Germinal center (tissue), 1 donor: Measurements from ENCODE around the gene ZBTB42.

Experiments used
- DNase-seq: peaks from one replicate; pipeline ENCODE4 v3.0.0; 2012; ENCODE audit warnings: mixed read lengths, low spot score

ZBTB42 gene

DNA sequence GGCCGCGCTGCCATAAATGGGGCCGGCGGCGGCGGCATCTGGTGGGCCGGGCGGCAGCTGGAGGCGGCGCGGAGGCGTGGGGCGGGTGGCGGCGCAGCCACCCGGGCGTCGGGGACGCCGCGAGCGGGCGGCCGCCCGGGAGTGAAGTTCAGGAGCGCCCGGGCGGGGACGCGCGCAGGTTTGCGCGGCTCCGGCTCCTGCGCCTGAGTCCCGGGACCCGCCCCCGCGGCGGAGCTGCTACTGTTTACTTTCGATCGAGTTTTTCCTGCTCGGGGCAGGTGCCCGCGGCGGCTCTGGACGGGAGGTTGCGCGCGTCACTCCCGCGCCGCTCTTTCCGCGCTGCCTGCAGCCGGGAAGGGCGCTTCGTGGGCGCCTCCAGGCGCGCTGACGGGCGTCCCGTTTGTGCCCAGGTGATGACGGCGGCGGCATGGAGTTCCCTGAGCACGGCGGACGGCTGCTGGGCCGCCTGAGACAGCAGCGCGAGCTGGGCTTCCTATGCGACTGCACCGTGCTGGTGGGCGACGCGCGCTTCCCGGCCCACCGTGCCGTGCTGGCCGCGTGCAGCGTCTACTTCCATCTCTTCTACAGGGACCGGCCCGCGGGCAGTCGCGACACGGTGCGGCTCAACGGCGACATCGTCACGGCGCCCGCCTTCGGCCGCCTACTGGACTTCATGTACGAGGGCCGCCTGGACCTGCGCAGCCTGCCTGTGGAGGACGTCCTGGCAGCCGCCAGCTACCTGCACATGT, at the start of gene ZBTB42:
Gene ZBTB42 (plus strand): TSS at position 331 of the 749 bp plus-strand sequence. CDS start 97 bp downstream, at position 428.
- DNase-seq, result peak; percentile 80

DNA sequence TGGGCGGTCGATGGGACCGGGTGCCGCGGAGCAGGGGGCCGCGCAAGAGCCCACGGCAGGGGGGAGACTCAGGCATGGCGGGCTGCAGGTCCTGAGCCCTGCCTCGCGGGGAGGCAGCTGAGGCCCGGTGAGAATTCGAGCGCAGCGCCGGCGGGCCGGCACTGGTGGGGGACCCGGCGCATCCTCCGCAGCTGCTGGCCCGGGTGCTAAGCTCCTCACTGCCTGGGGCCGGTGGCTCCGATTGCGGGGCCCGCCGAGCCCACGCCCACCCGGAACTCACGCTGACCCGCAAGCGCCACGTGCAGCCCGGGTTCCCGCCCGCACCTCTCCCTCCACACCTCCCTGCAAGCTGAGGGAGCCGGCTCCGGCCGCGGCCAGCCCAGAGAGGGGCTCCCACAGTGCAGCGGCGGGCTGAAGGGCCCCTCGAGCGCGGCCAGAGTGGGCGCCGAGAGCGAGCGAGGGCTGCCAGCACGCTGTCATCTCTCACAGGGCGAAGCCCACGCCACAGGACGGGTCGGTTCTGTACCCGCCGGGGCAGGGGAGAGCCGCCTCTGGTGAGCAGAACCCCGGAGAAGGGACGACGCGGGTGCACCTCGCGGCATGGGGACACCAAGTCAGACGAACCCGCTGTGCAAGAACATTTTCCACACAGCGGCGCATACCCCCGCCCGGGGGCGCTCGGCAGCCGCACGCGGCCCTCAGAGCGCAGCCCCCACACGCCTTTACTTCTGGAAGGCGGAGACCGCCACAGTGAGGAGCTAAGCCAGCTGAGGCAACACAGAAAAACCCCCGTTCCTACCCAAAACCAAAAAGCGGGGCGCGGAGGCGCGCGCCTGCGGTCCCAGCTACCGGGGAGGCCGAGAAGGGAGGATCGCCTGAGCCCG, 49.1 kb upstream of the ZBTB42 start:
- no peak for DNase-seq

DNA sequence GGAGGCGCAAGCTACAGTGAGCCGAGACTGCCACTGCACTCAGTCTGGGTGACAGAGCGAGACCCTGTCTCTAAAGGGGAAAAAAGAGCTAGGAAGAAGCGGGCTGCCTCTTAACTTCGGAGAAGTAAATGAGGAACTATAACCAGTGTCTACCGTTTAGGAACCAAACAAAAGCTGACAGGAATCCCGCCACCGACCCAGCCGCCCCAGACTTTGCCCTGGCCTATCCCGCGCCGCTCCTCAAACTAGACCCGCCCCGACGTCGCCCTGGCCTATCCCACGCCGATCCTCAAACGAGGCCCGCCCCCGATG, 48.5 kb upstream of the ZBTB42 start:
- no peak for DNase-seq

DNA sequence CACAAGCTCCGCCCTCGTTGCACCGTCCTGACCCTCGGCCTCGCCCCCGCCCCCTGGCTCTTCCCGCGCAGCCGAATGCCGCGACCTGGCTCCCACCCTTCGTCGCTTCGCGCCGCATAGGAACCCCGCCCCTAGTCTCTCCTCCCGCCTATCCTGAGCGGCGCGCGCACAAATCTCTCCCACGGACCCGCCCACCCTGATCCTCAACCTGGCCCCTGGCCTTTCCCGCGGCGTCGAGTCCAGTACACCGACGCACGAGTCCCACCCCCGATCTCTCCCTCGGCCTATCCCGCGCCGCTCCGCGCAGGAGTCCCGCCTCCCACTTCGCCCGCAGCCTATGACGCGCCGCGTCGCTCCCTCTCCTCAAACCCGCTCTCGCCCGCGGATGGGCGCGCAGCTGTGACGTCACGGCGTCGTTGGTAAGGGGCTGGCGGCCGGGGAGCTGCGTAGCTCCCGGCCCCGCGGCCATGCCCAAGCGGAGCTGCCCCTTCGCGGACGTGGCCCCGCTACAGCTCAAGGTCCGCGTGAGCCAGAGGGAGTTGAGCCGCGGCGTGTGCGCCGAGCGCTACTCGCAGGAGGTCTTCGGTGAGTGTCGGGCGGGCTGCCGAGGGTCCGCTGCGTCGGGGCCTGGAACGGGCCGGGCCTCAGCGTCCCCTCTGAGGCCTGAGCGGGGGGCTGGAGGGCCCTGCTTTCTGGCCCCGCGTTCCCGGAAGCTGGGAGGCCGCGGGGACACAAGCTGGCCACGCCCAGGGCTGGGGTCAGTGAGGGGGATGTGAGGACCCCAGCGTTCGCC, 48.0 kb upstream of the ZBTB42 start, which contains the start of gene SIVA1:
Gene SIVA1 (plus strand): TSS at position 413 of the 793 bp plus-strand sequence. CDS start 55 bp downstream, at position 468.
- DNase-seq, result peak; percentile 99

DNA sequence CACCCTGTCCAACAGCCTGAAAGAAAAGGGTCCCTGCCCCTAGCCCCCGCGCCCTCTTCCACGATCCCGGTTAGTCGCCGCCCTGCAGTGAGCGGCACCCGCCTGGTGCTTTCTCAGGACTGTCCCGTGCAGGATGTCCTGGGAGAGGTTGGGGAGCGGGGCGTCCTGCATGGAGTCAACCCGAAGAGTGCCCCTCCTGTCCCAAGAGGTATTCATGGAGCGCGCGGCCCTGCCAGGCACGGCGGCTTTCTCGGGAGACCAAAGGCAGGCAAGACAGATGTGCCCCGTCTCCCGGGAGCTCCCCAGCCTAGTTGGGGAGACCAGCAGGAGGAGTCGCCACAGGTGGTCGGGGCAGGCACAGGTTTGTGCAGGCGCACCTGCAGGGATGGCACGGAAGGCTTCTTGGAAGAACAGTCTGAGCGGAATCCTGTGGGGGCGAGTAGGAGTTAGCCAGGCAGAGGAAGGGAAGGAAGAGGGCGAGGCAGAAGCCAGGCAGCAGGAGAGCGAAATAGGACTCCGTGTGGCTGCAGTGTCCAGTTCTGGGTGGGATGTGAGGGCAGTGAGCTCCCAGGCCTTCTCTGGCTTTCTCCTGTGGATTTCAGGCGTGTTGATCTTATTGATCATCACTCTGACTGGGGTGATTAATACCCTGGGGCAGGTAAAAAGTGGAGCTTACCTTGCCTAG, 47.2 kb upstream of the ZBTB42 start:
- no peak for DNase-seq

DNA sequence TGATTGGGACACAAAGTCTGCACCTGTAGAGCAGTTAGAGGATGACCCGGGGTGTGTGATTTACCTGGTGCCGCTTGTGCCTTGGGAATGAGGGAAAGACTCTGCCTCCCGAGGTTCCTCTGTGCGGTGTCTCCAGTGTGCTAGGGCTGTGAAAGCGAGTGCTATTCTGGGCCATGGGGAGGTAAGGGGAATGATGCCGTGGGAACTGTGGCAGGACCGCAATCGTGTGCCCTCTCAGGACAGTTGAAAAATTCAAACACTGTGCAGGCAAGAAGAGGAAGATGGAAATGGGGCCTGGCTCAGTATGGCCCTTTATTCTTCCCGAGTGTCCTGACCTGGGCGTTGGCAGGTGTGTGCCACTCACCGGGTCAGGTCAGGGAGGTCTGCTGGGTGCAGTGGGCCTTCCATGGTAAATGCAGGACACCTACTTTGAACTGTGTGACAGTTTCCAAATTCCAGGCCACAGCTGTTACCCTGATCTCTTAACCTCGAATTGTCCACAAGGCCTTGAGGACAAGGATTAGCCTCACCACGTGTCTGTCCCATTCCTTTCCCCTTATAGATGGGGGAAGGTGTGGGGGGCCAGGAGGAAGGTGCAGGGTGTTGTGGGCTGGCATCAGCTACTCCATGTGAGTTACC, 46.6 kb upstream of the ZBTB42 start:
- no peak for DNase-seq

DNA sequence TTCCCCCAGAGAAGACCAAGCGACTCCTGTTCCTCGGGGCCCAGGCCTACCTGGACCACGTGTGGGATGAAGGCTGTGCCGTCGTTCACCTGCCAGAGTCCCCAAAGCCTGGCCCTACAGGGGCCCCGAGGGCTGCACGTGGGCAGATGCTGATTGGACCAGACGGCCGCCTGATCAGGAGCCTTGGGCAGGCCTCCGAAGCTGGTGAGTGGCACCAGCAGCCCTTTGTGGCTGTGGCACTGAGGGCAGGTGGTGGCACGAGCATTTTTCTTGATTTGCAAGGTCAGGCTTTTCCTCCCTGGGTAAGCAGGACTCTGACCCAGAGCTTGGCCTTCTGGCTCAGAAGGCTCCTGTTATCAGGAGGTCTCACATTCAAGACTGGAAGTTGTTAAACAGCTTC, 45.3 kb upstream of the ZBTB42 start:
- no peak for DNase-seq

DNA sequence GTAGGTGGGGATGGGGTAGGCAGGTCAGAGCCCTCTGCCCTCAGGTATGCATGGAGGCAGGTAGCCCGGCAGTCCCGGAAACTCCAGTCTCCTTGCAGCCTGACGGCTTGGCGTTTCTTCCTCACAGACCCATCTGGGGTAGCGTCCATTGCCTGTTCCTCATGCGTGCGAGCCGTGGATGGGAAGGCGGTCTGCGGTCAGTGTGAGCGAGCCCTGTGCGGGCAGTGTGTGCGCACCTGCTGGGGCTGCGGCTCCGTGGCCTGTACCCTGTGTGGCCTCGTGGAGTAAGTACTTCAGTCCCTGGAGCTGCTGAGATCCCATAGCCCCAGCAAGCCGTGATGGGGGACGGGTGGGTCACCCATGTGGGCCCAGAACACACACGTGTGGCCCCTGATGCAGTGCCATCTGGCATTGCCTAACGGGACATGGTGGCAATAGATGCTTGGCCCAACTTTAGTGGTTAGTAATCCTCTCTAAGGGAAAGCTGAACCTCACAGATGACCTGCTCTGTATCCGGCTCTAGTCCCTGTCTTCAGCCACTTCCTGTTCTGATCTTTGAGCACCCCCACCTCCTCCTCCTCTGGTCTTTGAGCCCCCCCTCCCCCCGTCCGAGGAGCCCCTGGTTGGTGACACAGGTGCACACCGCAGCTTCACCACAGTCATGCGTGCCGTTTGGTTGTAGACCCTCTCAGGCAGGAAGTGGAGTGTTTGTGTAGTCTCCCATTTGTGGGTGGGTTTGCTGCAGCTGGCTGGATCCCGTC, 44.2 kb upstream of the ZBTB42 start:
- no peak for DNase-seq

DNA sequence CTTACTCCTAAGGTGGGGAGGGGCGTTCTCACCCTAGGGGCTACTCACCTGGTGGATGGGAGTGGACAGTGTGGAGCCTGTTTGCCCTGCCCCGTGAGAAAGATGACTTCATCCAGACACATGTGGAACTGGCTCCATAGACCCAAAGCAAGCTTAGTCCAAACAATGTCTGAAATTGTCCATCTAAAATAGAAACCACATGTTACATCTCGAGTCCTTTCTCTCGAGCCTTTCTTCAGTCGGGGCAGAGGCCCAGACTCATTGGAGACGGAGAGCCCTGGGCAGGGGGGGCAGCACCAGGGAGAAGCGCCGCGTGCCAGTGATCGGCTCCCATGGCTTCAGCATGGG, 43.7 kb upstream of the ZBTB42 start:
- DNase-seq, result no peak

DNA sequence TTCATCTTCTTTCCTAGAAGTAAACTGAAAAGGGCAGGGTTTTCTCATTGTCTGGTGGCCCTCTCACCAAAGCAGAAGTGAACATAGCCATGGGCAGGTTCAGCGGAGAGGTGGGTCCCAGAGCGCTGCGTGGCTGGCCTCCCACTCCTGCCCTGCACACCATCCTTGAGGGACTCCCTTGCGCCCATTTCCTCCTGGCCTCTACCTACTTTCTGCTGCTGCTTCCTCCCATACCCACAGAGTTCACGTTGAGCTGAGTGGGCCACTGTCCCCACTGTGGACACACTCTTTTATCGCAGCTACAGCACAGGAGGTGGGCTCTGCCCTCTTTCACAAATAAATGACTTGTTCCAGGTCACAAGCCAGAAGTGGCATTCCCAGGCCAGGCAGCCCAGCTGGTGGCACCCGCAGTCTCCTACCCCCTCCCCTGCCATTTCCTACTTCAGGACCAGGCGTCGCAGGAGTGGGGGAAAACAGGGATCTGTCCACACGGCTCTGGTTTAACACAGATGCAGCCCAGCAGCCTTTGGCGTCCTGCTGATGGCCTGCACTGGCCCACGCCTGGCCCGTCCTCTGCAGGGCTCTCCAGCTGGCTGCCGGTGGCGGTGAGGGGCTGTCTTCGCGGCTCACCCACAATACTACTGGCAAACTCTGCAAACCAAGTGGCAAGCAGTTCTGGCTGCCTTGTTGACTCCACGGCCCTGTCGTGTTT, 43.1 kb upstream of the ZBTB42 start:
- no peak for DNase-seq

DNA sequence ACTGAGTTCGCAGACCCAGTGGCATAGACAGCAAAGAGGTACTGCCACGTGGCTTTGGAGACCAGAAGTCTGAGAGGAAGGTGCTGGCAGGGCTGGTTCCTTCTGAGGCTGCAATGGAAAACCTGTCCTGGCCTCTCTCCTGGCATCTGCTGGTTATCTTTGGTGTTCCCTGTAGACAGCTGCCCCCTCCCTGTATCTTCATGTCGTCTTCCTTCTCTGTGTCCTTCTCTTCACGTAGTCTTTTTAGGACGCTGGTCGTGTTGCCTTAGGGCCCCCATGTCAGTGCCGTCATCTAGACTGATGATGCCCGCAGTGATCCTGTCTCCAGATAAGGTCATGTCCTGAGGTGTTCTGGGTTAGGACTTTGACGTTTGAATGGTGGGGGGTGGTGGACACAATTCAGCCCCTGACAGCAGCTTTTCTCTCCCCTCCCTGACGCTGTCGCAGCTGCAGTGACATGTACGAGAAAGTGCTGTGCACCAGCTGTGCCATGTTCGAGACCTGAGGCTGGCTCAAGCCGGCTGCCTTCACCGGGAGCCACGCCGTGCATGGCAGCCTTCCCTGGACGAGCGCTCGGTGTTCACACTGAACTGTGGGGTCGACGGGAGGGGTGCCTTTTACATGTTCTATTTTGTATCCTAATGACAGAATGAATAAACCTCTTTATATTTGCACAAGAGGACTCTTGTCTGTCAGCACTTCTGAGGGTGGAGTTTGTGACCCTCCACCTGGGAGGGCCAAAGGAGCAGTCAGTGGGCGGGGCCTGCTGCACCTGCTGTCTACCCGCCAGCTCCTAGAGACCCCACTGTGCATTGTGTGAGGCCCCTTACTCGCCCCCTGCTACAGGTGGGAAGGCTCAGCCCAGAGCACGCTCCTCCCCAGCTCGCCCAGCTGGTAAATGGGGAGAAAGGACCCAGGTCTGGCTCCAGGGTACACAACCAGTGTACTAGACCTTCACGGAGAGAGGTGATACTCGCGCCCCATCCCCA, 41.6 kb upstream of the ZBTB42 start:
- no peak for DNase-seq

DNA sequence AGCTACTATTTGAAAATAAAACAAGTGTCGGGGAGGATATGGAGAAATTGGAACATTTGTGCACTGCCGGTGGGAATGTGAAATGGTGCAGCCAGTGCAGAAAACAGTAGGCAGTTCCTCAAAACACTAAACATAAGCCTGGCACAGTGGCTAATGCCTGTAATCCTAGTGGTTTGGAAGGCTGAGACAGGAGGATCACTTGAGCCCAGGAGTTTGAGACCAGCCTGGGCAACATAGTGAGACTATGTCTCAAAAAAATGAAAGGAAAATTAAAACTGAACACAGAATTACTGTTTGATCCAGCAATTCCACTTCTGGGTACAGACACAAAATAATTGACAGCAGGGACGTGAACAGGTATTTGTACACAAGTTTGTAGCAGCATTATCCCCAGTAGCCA, 35.4 kb upstream of the ZBTB42 start:
- DNase-seq, result no peak

DNA sequence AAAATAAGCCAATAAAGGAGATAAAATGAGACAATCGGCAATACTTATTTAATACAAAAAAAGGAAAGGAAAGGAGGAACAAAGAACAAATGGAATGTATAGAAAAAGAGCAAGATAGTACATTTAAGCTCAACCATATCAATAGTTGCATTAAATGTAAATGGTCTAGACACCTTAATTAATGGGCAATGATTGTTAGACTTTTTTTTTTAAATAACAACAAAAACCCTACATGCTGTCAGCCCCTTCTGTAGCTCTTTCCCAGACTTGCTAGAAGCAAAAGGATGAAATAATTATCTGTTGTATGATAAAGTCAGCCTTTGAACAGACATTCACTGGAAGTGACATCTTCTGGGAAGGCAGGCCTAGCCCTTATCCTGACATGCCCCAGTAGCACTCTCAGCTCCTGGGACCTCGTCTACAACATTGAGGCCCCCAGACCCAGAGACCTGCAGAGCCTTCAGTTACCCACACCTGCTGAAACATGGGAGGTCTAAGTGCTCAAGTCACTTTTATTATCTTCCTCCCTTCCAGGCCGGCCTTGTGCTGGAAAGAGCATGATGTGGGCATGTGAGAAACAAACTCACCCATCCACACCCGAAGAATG, 34.5 kb upstream of the ZBTB42 start:
- DNase-seq, result no peak

DNA sequence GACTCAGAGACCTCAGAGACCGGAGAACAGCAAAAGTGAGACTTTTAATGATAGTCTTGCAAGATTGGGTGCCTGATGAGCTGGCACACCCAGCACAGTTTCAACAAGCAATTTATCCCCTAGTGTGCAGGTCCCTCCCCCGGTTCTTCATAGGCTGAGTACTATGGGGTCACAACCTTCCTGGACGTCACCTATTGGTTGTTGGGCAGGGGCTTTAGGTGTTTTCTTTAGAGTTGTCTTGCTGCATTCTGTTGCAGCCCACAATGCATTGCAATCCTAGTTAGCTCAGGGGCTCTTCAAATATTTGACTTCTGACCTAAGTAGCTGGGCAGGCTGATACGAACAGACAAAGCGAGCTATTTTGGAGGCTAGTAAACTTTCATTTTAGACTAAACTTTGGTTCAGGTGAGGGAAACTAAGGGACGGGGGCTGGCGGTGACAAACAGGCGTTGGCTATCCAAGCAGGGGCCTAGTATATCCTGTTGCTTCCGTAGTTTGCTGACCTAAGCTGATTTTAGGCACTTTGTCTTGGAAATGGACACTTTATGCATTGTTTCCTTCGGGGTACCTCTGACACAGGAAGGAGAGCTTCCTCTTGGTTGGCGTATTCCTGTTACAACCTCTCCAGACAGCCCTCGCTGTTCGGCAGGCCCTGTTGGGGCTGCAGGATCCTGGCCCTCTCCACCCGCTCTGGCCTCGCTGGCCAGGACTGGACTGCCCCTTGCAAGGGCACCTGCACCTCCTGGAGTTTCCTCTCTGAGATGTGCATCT, 33.9 kb upstream of the ZBTB42 start:
- no peak for DNase-seq

DNA sequence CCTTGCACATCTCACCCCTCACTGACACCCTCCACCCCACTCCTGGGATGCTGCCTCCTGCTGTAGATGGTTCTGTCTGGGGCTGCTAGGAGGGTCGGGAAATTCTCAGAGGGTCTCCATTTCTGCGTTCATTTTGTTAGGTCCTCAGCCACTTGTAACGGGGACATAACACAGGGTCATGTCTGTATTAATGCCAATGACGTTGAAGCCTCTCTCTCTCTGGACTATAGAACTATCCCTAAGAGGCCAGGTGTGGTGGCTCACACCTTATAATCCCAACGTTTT, 33.3 kb upstream of the ZBTB42 start:
- DNase-seq, result no peak

DNA sequence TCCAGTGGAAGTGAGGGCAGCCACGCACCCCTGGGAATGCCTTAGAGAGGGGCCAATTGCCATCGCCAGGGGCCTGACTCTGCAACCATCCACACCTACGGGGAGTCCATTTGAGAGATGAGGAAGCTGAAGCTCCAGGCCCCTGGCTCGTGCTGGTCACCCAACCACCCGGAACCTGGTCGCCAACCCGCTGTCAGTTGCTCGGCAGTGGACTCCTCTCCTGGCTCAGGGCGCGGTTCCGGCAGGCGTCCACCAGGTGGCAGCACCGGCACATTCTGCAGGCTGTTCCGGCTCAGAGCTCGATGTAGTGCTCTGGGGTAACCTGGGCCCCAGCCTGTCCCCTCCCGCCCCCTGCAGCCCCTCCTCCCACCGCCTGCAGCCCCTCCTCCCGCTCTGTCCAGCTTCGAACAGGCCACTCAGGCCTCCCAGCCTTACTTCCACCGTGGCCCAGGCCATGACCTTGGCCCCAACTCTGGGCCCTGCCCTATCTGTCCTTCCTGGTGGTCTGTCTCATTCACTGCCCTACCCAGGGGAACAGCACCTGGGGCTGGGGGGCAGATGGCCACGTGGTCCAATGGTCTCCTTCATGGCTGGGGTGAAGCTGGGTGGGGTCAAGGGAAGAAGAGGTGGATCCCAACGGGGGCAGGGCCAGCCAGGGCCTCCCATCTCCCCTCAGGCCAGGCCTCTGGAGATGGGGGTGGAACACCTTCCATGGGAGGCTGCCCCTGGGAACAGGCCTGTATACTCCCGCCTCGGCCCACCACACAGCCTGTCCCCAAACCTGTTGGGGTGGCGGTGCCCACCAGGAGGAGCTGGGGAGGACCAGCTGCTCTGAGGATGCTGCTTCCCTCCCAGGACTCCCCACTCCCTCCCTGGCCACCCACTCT, 32.2 kb upstream of the ZBTB42 start:
- DNase-seq, result peak; percentile 84
